ENCODE data around the gene INCA1. TPM values are rescaled to one million over a fixed set of nuclear protein-coding genes. Genes with fewer than 3 reads are reported as not detected.

INCA1 gene
- total and polyA plus RNA-seq, 2 of the 8 experiments (the other 6 are each of a cell fraction or from before 2014, with no cell fraction given): 0.89 to 1.4 TPM

DNA sequence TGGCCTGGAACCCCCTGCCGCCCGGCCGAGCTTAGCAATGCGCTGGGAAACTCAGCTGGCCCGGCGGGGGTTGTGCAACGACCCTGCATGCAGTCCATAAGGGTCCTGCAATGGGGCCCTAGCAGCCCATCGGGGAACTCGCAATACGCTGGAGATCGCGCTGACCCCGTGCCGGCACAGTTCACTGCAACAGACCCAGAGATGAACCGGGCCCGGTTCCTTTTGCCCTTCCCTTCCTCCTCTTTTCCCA lies 57.9 kb downstream of the INCA1 start:
- H3K14ac ChIP-seq (ENCODE audit: insufficient read length): no peak overlapping the region
- peak overlapping the region; percentile 50 for H3K56ac ChIP-seq (replicated peaks; ENCODE audit: insufficient read length, low read depth, low read length)
- H3K9ac ChIP-seq (replicated peaks in 1 of 4; ENCODE audit: extremely low read depth in 1 of 4, low read depth in 3 of 4, low read length in 3 of 4): peak overlapping the region; percentile 68 to 93 (median 86)
- no peak overlapping the region for H4K91ac ChIP-seq (replicated peaks; ENCODE audit: insufficient read length, low read length)
- no peak overlapping the region for H2BK12ac ChIP-seq (ENCODE audit: low read depth, low read length)
- peaks cover 0 to 34% of the 10 kb centered on the region in 2 experiments; a peak in 3 of 4 replicates for H3K79me2 ChIP-seq (ENCODE audit: control insufficient read depth in 1 of 2, insufficient read depth in 2 of 2, low read length in 2 of 2)
- no peak overlapping the region for H2BK20ac ChIP-seq (ENCODE audit: low read length)
- H3K27me3 ChIP-seq (replicated peaks in 1 of 4; ENCODE audit: control insufficient read depth in 3 of 4, extremely low read depth in 1 of 4, insufficient read depth in 3 of 4, low read length in 3 of 4): no peaks in the 10 kb centered on the region
- H4K8ac ChIP-seq (ENCODE audit: extremely low read depth, insufficient read depth, low read length): peak overlapping the region; percentile 92
- no peak overlapping the region for H3K23ac ChIP-seq (ENCODE audit: insufficient read length)
- POLR2A ChIA-PET (ENCODE audit: partially characterized antibody): interaction anchor here (0.9 to 27.4 kb wide), 19 partner anchors 11 to 215 kb away, joined by 3 to 987 read pairs (median 9); partner anchors contain the start of genes C17orf107, CAMTA2, CHRNE and ENO3
- no peaks in the 10 kb centered on the region for H3K9me3 ChIP-seq (ENCODE audit: insufficient read depth in 2 of 2, low read depth in 1 of 2, low read length in 1 of 2)
- WGBS, 2 experiments (ENCODE audit: extremely low coverage in 1 of 2, insufficient coverage in 1 of 2, insufficient read length in 1 of 2, insufficient replicate concordance in 2 of 2, low coverage in 1 of 2, low lambda C conversion rate in 2 of 2, missing lambda C conversion rate in 1 of 2): 1% methylated on average over 16 of the region's 16 CpGs; no CpG with 5 or more reads in 1 of the 2 experiments
- H4K5ac ChIP-seq (ENCODE audit: insufficient read length, low read depth, low read length): peak overlapping the region; percentile 73
- no peak for DNase-seq (ENCODE audit: low read depth in 1 of 2, low spot score in 2 of 2)
- H3K27ac ChIP-seq (ENCODE audit: low read depth, low read length): peak overlapping the region; percentile 88
- H2BK15ac ChIP-seq (ENCODE audit: low read length): no peak overlapping the region
- peaks cover 0 to 11% (median 6%) of the 10 kb centered on the region in 4 experiments; a peak in 5 of 7 replicates for H3K4me1 ChIP-seq (replicated peaks in 1 of 4; ENCODE audit: control insufficient read depth in 3 of 4, insufficient read depth in 4 of 4, low read length in 3 of 4)
- peak overlapping the region; percentile 41 for H3K18ac ChIP-seq (ENCODE audit: extremely low read depth, low read length)
- no peak overlapping the region for H2AFZ ChIP-seq (ENCODE audit: low read length)
- peak overlapping the region; percentile 85 to 94 (median 90) for H3K4me3 ChIP-seq (ENCODE audit: extremely low read depth in 1 of 4, insufficient read depth in 2 of 4, low read depth in 3 of 4, low read length in 4 of 4)
- H3K36me3 ChIP-seq (ENCODE audit: control insufficient read depth in 2 of 4, insufficient read depth in 4 of 4, low read length in 3 of 4): peaks cover 15 to 30% (median 23%) of the 10 kb centered on the region in 4 experiments
- H3K4ac ChIP-seq (replicated peaks; ENCODE audit: insufficient read length, low read depth, low read length): peak overlapping the region; percentile 0
- no peak overlapping the region for H2BK120ac ChIP-seq (replicated peaks; ENCODE audit: low read depth, low read length)
- peak overlapping the region; percentile 93 to 96 for H3K4me2 ChIP-seq (ENCODE audit: insufficient read depth in 1 of 2, low read depth in 2 of 2, low read length in 2 of 2)
- H3K79me1 ChIP-seq (ENCODE audit: low read depth, low read length): peaks cover 9% of the 10 kb centered on the region
- CTCF ChIA-PET (ENCODE audit: partially characterized antibody): interaction anchor here (0.9 to 5.9 kb wide), 13 partner anchors 10 to 60 kb away, joined by 3 to 26 read pairs (median 4); partner anchors contain the start of genes CHRNE, ENO3 and SPAG7
- H4K20me1 ChIP-seq (replicated peaks in 1 of 2; ENCODE audit: control insufficient read depth in 1 of 2, insufficient read depth in 2 of 2, low read length in 2 of 2): peaks cover 0 to 6% of the 10 kb centered on the region in 2 experiments
- no peak for FAIRE-seq
- H3K23me2 ChIP-seq (ENCODE audit: low read depth, low read length): peaks cover 19% of the 10 kb centered on the region
- peak overlapping the region; percentile 97 for H2BK5ac ChIP-seq (ENCODE audit: low read depth, low read length)
- no peak overlapping the region; the same call in 1 of the 2 replicates for H2AK5ac ChIP-seq (ENCODE audit: low read depth, low read length)
- TF ChIP-seq FOSL1 (IDR thresholded peaks at IDR 0.05; ENCODE audit: insufficient read depth, low read depth, low read length) (no peak), KDM1A (IDR thresholded peaks at IDR 0.05; ENCODE audit: borderline replicate concordance, low read length) (no peak), CEBPB (IDR thresholded peaks at IDR 0.05; ENCODE audit: low read depth, low read length) (peak; percentile 48; the same call in 1 of the 2 replicates), POU5F1 (IDR thresholded peaks at IDR 0.05; ENCODE audit: low read depth, low read length) (no peak), CHD1 (IDR thresholded peaks at IDR 0.05; ENCODE audit: low read depth, low read length) (no peak), TCF12 (IDR thresholded peaks at IDR 0.05; ENCODE audit: low read depth, low read length) (no peak), SUZ12 (IDR thresholded peaks at IDR 0.05; ENCODE audit: low read length) (no peak)
- TF ChIP-seq, protein P1, sequence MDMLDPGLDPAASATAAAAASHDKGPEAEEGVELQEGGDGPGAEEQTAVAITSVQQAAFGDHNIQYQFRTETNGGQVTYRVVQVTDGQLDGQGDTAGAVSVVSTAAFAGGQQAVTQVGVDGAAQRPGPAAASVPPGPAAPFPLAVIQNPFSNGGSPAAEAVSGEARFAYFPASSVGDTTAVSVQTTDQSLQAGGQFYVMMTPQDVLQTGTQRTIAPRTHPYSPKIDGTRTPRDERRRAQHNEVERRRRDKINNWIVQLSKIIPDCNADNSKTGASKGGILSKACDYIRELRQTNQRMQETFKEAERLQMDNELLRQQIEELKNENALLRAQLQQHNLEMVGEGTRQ (IDR thresholded peaks at IDR 0.05; ENCODE audit: low read length): no peak
- TF ChIP-seq, protein P2, sequence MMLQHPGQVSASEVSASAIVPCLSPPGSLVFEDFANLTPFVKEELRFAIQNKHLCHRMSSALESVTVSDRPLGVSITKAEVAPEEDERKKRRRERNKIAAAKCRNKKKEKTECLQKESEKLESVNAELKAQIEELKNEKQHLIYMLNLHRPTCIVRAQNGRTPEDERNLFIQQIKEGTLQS (IDR thresholded peaks at IDR 0.05; ENCODE audit: insufficient read depth, low read depth, low read length): no peak

Measured in H1 (cell line).